ENCODE data around the gene SLC12A8. TPM values are rescaled to one million over a fixed set of nuclear protein-coding genes. Genes with fewer than 3 reads are reported as not detected.

The SLC12A8 gene
- total and polyA plus RNA-seq, 2 donors from 2014 or later = 5.4 to 29.1 TPM

DNA sequence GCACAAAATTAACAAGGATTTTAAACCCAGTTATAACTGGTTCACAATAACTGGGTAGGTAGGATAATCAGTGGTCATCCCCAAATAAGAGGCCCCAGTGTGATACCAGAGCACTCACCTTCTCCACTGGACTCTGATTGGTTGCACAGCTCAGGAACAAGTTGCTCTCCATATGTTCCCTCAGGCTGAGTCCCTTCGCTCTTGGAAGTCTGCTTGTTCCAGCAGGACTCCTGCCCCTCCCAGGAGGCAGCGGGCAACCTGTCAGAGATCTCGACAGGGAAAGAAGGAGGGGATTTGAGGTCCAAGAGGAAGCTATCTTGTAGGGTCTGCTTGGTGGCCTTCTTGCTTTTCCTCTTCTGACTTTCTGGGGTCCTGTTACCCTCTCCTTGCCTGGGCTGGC, 105.2 kb downstream of the SLC12A8 start:
- H3K9ac ChIP-seq (ENCODE audit: low read length in 3 of 3) = no peak overlapping the region
- no peaks in the 10 kb centered on the region for H3K9me3 ChIP-seq (ENCODE audit: control insufficient read depth in 2 of 3, insufficient read depth in 1 of 3, low read length in 3 of 3)
- intact Hi-C loops (cut with DNase I) = no loop called here
- TF ChIP-seq, protein P1, sequence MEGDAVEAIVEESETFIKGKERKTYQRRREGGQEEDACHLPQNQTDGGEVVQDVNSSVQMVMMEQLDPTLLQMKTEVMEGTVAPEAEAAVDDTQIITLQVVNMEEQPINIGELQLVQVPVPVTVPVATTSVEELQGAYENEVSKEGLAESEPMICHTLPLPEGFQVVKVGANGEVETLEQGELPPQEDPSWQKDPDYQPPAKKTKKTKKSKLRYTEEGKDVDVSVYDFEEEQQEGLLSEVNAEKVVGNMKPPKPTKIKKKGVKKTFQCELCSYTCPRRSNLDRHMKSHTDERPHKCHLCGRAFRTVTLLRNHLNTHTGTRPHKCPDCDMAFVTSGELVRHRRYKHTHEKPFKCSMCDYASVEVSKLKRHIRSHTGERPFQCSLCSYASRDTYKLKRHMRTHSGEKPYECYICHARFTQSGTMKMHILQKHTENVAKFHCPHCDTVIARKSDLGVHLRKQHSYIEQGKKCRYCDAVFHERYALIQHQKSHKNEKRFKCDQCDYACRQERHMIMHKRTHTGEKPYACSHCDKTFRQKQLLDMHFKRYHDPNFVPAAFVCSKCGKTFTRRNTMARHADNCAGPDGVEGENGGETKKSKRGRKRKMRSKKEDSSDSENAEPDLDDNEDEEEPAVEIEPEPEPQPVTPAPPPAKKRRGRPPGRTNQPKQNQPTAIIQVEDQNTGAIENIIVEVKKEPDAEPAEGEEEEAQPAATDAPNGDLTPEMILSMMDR (IDR thresholded peaks at IDR 0.05; ENCODE audit: borderline replicate concordance, extremely low read depth, insufficient read depth) = no peak
- FAIRE-seq (no peak), DNase-seq (no peak)
- no peaks in the 10 kb centered on the region for H3K36me3 ChIP-seq (ENCODE audit: control insufficient read depth in 2 of 3, insufficient read depth in 3 of 3, low read length in 3 of 3)
- no peaks in the 10 kb centered on the region for H3K4me1 ChIP-seq (ENCODE audit: control insufficient read depth in 2 of 3, insufficient read depth in 2 of 3, low read depth in 1 of 3, low read length in 3 of 3)
- no peaks in the 10 kb centered on the region for H3K27me3 ChIP-seq (ENCODE audit: control insufficient read depth, insufficient read depth, low read length)
- H3K27ac ChIP-seq (ENCODE audit: low read depth in 2 of 2, low read length in 2 of 2) = no peak overlapping the region
- no peak overlapping the region for H3K4me3 ChIP-seq (ENCODE audit: low read length in 3 of 3)

DNA sequence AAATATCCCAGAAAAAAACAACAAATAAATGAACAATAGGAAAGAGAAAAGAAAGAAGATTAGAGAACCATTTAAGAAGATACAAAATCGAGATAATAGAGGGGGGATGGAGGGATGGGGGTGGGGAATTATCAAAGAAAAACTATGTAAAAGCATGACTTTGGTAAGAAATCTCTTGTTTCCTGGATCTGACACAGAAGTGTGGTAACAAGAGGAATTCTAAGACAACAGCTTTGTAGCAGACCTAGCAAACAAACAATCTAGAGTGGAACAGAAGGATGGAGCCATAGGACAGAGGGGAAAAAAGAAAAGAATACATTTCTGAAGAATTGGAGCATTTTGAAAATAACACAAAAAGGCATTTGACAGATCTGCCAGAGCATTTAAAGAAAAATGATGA, 107.4 kb downstream of the SLC12A8 start:
- H3K4me1 ChIP-seq (ENCODE audit: control insufficient read depth in 2 of 3, insufficient read depth in 2 of 3, low read depth in 1 of 3, low read length in 3 of 3) = no peaks in the 10 kb centered on the region
- no peaks in the 10 kb centered on the region for H3K9me3 ChIP-seq (ENCODE audit: control insufficient read depth in 2 of 3, insufficient read depth in 1 of 3, low read length in 3 of 3)
- no peak overlapping the region for H3K9ac ChIP-seq (ENCODE audit: low read length in 3 of 3)
- FAIRE-seq = no peak
- H3K36me3 ChIP-seq (ENCODE audit: control insufficient read depth in 2 of 3, insufficient read depth in 3 of 3, low read length in 3 of 3) = no peaks in the 10 kb centered on the region
- intact Hi-C loops (cut with DNase I) = no loop called here
- H3K4me3 ChIP-seq (ENCODE audit: low read length in 3 of 3) = no peak overlapping the region
- no peak overlapping the region for H3K27ac ChIP-seq (ENCODE audit: low read depth in 2 of 2, low read length in 2 of 2)
- DNase-seq = no peak
- H3K27me3 ChIP-seq (ENCODE audit: control insufficient read depth, insufficient read depth, low read length) = no peaks in the 10 kb centered on the region
- TF ChIP-seq, protein P1 (IDR thresholded peaks at IDR 0.05; ENCODE audit: borderline replicate concordance, extremely low read depth, insufficient read depth) = no peak

DNA sequence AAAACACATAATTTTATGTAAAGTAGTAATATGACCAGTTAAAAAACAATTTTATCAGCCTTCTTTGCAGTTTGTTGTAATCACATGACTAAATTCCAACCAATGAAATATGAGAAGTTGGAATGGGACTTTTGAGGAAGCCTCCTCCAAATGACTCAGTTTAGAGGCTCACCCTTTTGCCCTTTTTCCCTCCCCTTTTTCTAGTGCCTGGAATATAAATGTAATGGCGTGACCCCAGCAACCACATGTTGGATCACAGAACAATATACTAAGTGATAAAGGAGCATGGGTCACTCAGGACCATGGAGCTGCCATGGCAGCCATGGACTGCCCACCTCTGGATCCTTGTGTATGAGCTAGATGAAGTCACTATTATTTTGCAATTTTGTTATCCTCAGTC, 107.9 kb downstream of the SLC12A8 start:
- Histone ChIP-seq H3K36me3 (ENCODE audit: control insufficient read depth in 2 of 3, insufficient read depth in 3 of 3, low read length in 3 of 3) (no peaks in the 10 kb centered on the region), H3K4me1 (ENCODE audit: control insufficient read depth in 2 of 3, insufficient read depth in 2 of 3, low read depth in 1 of 3, low read length in 3 of 3) (no peaks in the 10 kb centered on the region), H3K4me3 (ENCODE audit: low read length in 3 of 3) (no peak overlapping the region), H3K9ac (ENCODE audit: low read length in 3 of 3) (no peak overlapping the region), H3K9me3 (ENCODE audit: control insufficient read depth in 2 of 3, insufficient read depth in 1 of 3, low read length in 3 of 3) (no peaks in the 10 kb centered on the region), H3K27ac (ENCODE audit: low read depth in 2 of 2, low read length in 2 of 2) (no peak overlapping the region), H3K27me3 (ENCODE audit: control insufficient read depth, insufficient read depth, low read length) (no peaks in the 10 kb centered on the region)
- intact Hi-C loops (cut with DNase I) = no loop called here
- no peak for FAIRE-seq
- DNase-seq = no peak
- TF ChIP-seq, protein P1 (IDR thresholded peaks at IDR 0.05; ENCODE audit: borderline replicate concordance, extremely low read depth, insufficient read depth) = no peak

DNA sequence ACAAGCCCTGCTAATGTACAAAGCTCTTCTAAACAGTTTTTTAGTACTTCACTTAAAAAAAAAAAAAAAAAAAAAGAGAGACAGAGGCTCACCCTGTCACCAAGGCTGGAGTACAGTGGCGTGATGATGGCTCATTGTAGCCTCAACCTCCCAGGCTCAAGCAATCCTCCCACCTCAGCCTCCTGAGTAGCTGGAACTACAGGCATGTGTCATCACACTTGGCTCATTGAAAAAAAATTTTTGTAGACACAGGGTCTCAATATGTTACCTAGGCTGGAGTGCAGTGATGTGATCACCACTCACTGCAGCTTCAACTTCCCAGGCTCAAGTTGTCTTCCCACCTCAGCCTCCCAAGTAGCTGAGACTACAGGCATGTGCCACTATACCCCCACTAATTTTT, 109.1 kb downstream of the SLC12A8 start:
- TF ChIP-seq, protein P1 (IDR thresholded peaks at IDR 0.05; ENCODE audit: borderline replicate concordance, extremely low read depth, insufficient read depth) = no peak
- Histone ChIP-seq H3K27ac (ENCODE audit: low read depth in 2 of 2, low read length in 2 of 2) (no peak overlapping the region), H3K27me3 (ENCODE audit: control insufficient read depth, insufficient read depth, low read length) (no peaks in the 10 kb centered on the region), H3K4me1 (ENCODE audit: control insufficient read depth in 2 of 3, insufficient read depth in 2 of 3, low read depth in 1 of 3, low read length in 3 of 3) (no peaks in the 10 kb centered on the region), H3K36me3 (ENCODE audit: control insufficient read depth in 2 of 3, insufficient read depth in 3 of 3, low read length in 3 of 3) (no peaks in the 10 kb centered on the region), H3K9me3 (ENCODE audit: control insufficient read depth in 2 of 3, insufficient read depth in 1 of 3, low read length in 3 of 3) (no peaks in the 10 kb centered on the region), H3K4me3 (ENCODE audit: low read length in 3 of 3) (no peak overlapping the region), H3K9ac (ENCODE audit: low read length in 3 of 3) (no peak overlapping the region)
- no peak for DNase-seq
- intact Hi-C loops (cut with DNase I) = no loop called here
- no peak for FAIRE-seq

Data from kidney (tissue), 14 donors.